SK-N-SH (cell line): Measurements from ENCODE around the gene ABCB4.

Source experiments
- EZH2phosphoT487 ChIP-seq: fragments of 200-600 bp; sonication (generic); IDR thresholded peaks from 2 replicates; pipeline ENCODE4 v1.6.1; 2017; ENCODE audit warnings: low read depth, mixed run types, mild to moderate bottlenecking, antibody characterized with exemption, moderate library complexity, borderline replicate concordance
- RCOR1 ChIP-seq: fragments of 150-350 bp; IDR thresholded peaks from 2 replicates; pipeline ENCODE4 v1.6.1; 2017; ENCODE audit warnings: antibody characterized with exemption, low read length
- TF ChIP-seq, protein P1 (sequence below): IDR thresholded peaks from 2 replicates; pipeline ENCODE4 v1.4.0; 2012; ENCODE audit warnings: low read depth
- TF ChIP-seq, protein P2 (sequence below): fragments of 200-600 bp; sonication (generic); IDR thresholded peaks from 2 replicates; pipeline ENCODE4 v1.6.1; 2017; ENCODE audit warnings: antibody characterized with exemption, mild to moderate bottlenecking, moderate library complexity

DNA sequence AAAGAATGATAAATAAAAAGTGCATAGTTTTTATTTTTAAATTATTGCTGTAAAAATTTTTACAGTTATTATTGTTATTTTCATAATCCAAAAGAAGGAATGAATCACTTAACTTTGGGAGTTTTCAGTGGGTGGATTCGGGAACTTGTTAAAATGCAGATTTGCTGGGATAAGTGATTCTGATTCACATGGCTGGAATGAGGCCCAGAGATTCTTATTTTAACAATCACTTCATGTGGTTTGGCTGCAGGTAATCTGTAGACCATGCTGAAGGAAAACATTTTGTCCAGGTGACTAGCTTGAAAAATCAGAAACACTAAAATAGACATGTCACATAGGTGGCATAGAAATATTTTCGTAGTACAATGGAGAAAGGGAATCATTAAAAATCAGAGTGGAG is 116.1 kb downstream of the ABCB4 start:
- TF ChIP-seq, protein P1, sequence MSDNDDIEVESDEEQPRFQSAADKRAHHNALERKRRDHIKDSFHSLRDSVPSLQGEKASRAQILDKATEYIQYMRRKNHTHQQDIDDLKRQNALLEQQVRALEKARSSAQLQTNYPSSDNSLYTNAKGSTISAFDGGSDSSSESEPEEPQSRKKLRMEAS, result no peak
- TF ChIP-seq, protein P2, sequence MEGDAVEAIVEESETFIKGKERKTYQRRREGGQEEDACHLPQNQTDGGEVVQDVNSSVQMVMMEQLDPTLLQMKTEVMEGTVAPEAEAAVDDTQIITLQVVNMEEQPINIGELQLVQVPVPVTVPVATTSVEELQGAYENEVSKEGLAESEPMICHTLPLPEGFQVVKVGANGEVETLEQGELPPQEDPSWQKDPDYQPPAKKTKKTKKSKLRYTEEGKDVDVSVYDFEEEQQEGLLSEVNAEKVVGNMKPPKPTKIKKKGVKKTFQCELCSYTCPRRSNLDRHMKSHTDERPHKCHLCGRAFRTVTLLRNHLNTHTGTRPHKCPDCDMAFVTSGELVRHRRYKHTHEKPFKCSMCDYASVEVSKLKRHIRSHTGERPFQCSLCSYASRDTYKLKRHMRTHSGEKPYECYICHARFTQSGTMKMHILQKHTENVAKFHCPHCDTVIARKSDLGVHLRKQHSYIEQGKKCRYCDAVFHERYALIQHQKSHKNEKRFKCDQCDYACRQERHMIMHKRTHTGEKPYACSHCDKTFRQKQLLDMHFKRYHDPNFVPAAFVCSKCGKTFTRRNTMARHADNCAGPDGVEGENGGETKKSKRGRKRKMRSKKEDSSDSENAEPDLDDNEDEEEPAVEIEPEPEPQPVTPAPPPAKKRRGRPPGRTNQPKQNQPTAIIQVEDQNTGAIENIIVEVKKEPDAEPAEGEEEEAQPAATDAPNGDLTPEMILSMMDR, result no peak
- TF ChIP-seq RCOR1 (no peak), EZH2phosphoT487 (no peak)
